SK-N-SH (cell line): ENCODE data around the gene CISTR. TPM values are rescaled to one million over a fixed set of nuclear protein-coding genes. Genes with fewer than 3 reads are reported as not detected.

Source experiments
- CTCF ChIA-PET: fragments of 300-600, 350-600 bp; formaldehyde crosslinking; extraction: SDS; loops from one replicate; lab custom pipeline; 2021; lab: Yijun Ruan, JAX
- POLR2A ChIA-PET: fragments of 350-600 bp; sonication (Branson Sonifier 250); formaldehyde crosslinking; extraction: SDS; loops from one replicate; lab custom pipeline; 2020; ENCODE audit warnings: antibody characterized with exemption, inconsistent platforms; lab: Yijun Ruan, JAX
- DNase-seq: peaks from one replicate; pipeline ENCODE4 v3.0.0; 2012
- H2AFZ ChIP-seq: fragments of 200-600 bp; sonication (generic); 2 replicates; pipeline ENCODE4 v1.8.1; 2016; ENCODE audit warnings: antibody characterized with exemption, mild to moderate bottlenecking, low read depth
- H3F3A ChIP-seq: fragments of 200-600 bp; sonication (generic); replicated peaks from 2 replicates; pipeline ENCODE3; 2016; ENCODE audit warnings: antibody characterized with exemption, mild to moderate bottlenecking; ENCODE audit not compliant: insufficient read depth
- H3K27ac ChIP-seq, 2 experiments: fragments of 200-500 bp in 1 of 2; fragments of 200-600 bp in 1 of 2; sonication (Bioruptor generic) in 1 of 2; sonication (generic), shearing (Covaris generic) in 1 of 2; 2 replicates each; pipeline versions ENCODE4 v1.5.1 to v1.6.1; 2014 to 2016; ENCODE audit warnings: low read depth in 2 of 2, inconsistent platforms in 1 of 2, low read length in 1 of 2, mild to moderate bottlenecking in 1 of 2, mixed read lengths in 1 of 2
- H3K27me3 ChIP-seq: fragments of 200-600 bp; sonication (generic), shearing (Covaris generic); 2 replicates; pipeline ENCODE4 v1.6.1; 2016; ENCODE audit warnings: mixed run types; ENCODE audit not compliant: insufficient read depth
- H3K36me3 ChIP-seq, 2 experiments: fragments of 200-500 bp in 1 of 2; fragments of 200-600 bp in 1 of 2; sonication (Bioruptor generic) in 1 of 2; sonication (generic) in 1 of 2; replicated peaks in 1 of 2; 2 replicates each; pipeline versions ENCODE3 to v1.5.1; 2014 to 2016; ENCODE audit warnings: low read length in 1 of 2, mild to moderate bottlenecking in 1 of 2; ENCODE audit not compliant: insufficient read depth in 2 of 2, control insufficient read depth in 1 of 2
- H3K4me1 ChIP-seq, 2 experiments: fragments of 200-500 bp in 1 of 2; fragments of 200-600 bp in 1 of 2; sonication (Bioruptor generic) in 1 of 2; sonication (generic), shearing (Covaris generic) in 1 of 2; 2 replicates each; pipeline versions ENCODE4 v1.5.1 to v1.6.1; 2014 to 2016; ENCODE audit warnings: low read depth in 1 of 2, low read length in 1 of 2, mixed run types in 1 of 2; ENCODE audit not compliant: insufficient read depth in 2 of 2, control insufficient read depth in 1 of 2
- H3K4me2 ChIP-seq: fragments of 200-600 bp; sonication (generic), shearing (Covaris generic); 2 replicates; pipeline ENCODE4 v1.6.1; 2017; ENCODE audit warnings: mixed run types
- H3K4me3 ChIP-seq, 2 experiments: fragments of 200-500 bp in 1 of 2; fragments of 200-600 bp in 1 of 2; sonication (Bioruptor generic) in 1 of 2; sonication (generic), shearing (Covaris generic) in 1 of 2; 2 replicates each; pipeline versions ENCODE4 v1.5.1 to v1.8.1; 2014 to 2016; ENCODE audit warnings: low read depth in 2 of 2, inconsistent platforms in 1 of 2, low read length in 1 of 2, mild to moderate bottlenecking in 1 of 2, mixed read lengths in 1 of 2, moderate library complexity in 1 of 2
- H3K79me2 ChIP-seq: fragments of 200-600 bp; sonication (generic); 2 replicates; pipeline ENCODE4 v1.8.1; 2017; ENCODE audit warnings: mild to moderate bottlenecking; ENCODE audit not compliant: insufficient read depth
- H3K9ac ChIP-seq: fragments of 200-600 bp; sonication (generic); 2 replicates; pipeline ENCODE4 v1.6.1; 2017; ENCODE audit warnings: mixed run types
- H3K9me2 ChIP-seq: fragments of 200-600 bp; sonication (generic); 2 replicates; pipeline ENCODE4 v1.6.1; 2017; ENCODE audit warnings: mixed run types
- H3K9me3 ChIP-seq: fragments of 200-600 bp; sonication (generic); 2 replicates; pipeline ENCODE4 v1.6.1; 2017; ENCODE audit warnings: mixed run types, mild to moderate bottlenecking, moderate library complexity
- H4K20me1 ChIP-seq: fragments of 200-600 bp; sonication (generic); 2 replicates; pipeline ENCODE4 v1.6.1; 2017; ENCODE audit warnings: mild to moderate bottlenecking, mixed run types; ENCODE audit not compliant: insufficient read depth
- EP300 ChIP-seq, 2 experiments: IDR thresholded peaks; 2 replicates each; pipeline versions ENCODE4 v1.4.0 to v1.6.1; 2012; ENCODE audit warnings: borderline replicate concordance in 1 of 2, low read depth in 1 of 2, low read length in 1 of 2
- EZH2phosphoT487 ChIP-seq: fragments of 200-600 bp; sonication (generic); IDR thresholded peaks from 2 replicates; pipeline ENCODE4 v1.6.1; 2017; ENCODE audit warnings: low read depth, mixed run types, mild to moderate bottlenecking, antibody characterized with exemption, moderate library complexity, borderline replicate concordance
- FOXM1 ChIP-seq: IDR thresholded peaks from 2 replicates; pipeline ENCODE4 v1.4.0; 2012; ENCODE audit warnings: low read depth, mild to moderate bottlenecking
- MXI1 ChIP-seq: IDR thresholded peaks from 2 replicates; pipeline ENCODE4 v1.6.1; 2012; ENCODE audit warnings: mild to moderate bottlenecking, low read depth, low read length, improper control_type of control experiment
- POLR2AphosphoS5 ChIP-seq: IDR thresholded peaks from 2 replicates; pipeline ENCODE4 v1.6.1; 2012; ENCODE audit warnings: low read depth, low read length
- RAD21 ChIP-seq: IDR thresholded peaks from 2 replicates; pipeline ENCODE4 v1.6.1; 2012; ENCODE audit warnings: mild to moderate bottlenecking, low read length
- RXRA ChIP-seq: IDR thresholded peaks from 2 replicates; pipeline ENCODE4 v1.4.0; 2012; ENCODE audit warnings: low read depth, mild to moderate bottlenecking, borderline replicate concordance
- SMC3 ChIP-seq: IDR thresholded peaks from 2 replicates; pipeline ENCODE4 v1.6.1; 2012; ENCODE audit warnings: low read depth, low read length, improper control_type of control experiment
- TAF1 ChIP-seq: IDR thresholded peaks from 2 replicates; pipeline ENCODE4 v1.6.1; 2012; ENCODE audit warnings: low read depth, mild to moderate bottlenecking, low read length, moderate library complexity, borderline replicate concordance
- YY1 ChIP-seq: IDR thresholded peaks from 2 replicates; pipeline ENCODE4 v1.4.0; 2012; ENCODE audit warnings: low read depth, mild to moderate bottlenecking
- WGBS: methylation state at CpG from one replicate; pipeline ENCODE4 v1.1.6; 2017; ENCODE audit warnings: low lambda C conversion rate; 5-methylcytosine and 5-hydroxymethylcytosine counted together
- polyA plus RNA-seq, 3 experiments: library from polyadenylated mRNA; depleted of rRNA; stranded (reverse); fragments of >200 nt; gene quantifications; 2 replicates each; pipeline ENCODE4 v1.2.3, GENCODE V29; 2012
- TF ChIP-seq, protein P1 (sequence below): IDR thresholded peaks from 2 replicates; pipeline ENCODE4 v1.4.0; 2012; ENCODE audit warnings: low read depth, borderline replicate concordance
- TF ChIP-seq, protein P2 (sequence below): IDR thresholded peaks from 2 replicates; pipeline ENCODE4; 2012

CISTR gene
- polyA plus RNA-seq, 1 of the 3 experiments (the other 2 are of a cell fraction), result not detected

DNA sequence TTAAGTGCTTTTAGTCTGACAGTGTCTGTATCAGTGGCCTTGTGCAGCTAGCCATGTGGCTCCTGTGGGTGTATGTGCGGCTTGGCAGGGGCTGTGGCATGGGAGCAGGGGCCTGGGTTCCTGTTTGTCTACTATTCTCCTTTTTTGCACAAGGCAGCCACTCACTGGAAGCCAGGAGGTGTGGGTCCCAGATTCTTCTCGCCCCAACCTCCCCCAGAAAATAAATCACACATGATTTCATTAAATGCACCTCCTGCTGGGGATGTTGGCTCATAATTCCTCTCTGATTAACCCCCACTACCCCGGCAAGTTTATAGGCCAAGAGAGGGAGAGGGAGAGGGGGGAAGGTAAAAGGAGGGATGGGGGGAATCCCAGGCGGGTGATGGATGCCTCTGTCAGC is 42.1 kb downstream of the CISTR start:
- POLR2A ChIA-PET, result interaction anchor here (0.9 kb wide), 1 partner anchor 34 kb away, joined by 3 read pairs; no protein-coding TSS in a partner anchor

DNA sequence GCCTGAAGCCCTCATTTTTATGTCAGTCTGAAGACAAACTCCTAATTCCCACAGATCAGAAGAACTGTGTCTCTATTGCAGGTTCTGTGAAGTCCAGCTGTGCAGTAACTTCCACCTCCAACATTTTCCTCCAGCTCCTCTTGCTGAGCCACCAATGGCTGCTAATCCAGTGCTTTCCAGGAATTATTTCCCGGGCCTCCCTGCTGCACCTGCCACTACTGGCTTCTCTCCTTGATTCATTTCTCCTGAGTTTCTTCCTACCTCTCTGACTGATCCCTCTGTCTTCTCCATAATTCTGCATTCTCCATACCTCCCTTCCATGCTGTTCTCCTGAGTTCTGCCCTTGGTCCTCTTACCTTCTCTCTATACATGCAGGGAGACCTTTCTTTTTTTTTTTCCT is 45.7 kb downstream of the CISTR start:
- no peak overlapping the region for H3K4me3 ChIP-seq
- ChIA-PET CTCF (interaction anchor here (1.0 to 28.9 kb wide), 2 partner anchors 30 to 37 kb away, joined by 3 to 760 read pairs; no protein-coding TSS in a partner anchor), POLR2A (no interaction called here)
- H3K9me3 ChIP-seq, result no peaks in the 10 kb centered on the region
- 8% methylated on average over 1 of the region's 1 CpG for WGBS
- no peak overlapping the region for H3K9ac ChIP-seq
- peaks cover 64% of the 10 kb centered on the region for H3K27me3 ChIP-seq
- no peaks in the 10 kb centered on the region for H3F3A ChIP-seq
- H3K4me1 ChIP-seq, result no peaks in the 10 kb centered on the region
- H3K27ac ChIP-seq, result no peak overlapping the region
- H3K9me2 ChIP-seq, result no peaks in the 10 kb centered on the region
- no peak for TF ChIP-seq MXI1
- TF ChIP-seq EZH2phosphoT487, result no peak
- TF ChIP-seq EP300 (IDR thresholded peaks at IDR 0.05; ENCODE audit: borderline replicate concordance in 1 of 2, low read depth in 1 of 2, low read length in 1 of 2), result no peak
- TF ChIP-seq SMC3, result no peak
- no peak for TF ChIP-seq FOXM1
- TF ChIP-seq POLR2AphosphoS5, result no peak
- TF ChIP-seq YY1, result no peak
- H3K36me3 ChIP-seq, result no peaks in the 10 kb centered on the region
- no peak overlapping the region for H2AFZ ChIP-seq
- H4K20me1 ChIP-seq, result no peaks in the 10 kb centered on the region
- H3K4me2 ChIP-seq, result no peak overlapping the region
- DNase-seq, result no peak
- H3K79me2 ChIP-seq, result no peaks in the 10 kb centered on the region

More for the DNA sequence above, 42.1 kb downstream of the CISTR start:
- no peak overlapping the region for H3K9ac ChIP-seq
- H4K20me1 ChIP-seq, result no peaks in the 10 kb centered on the region
- 64% methylated on average over 3 of the region's 4 CpGs for WGBS
- H3K79me2 ChIP-seq, result no peaks in the 10 kb centered on the region
- no peak overlapping the region for H3K27ac ChIP-seq
- no peak overlapping the region for H3K4me2 ChIP-seq
- TF ChIP-seq POLR2AphosphoS5, result no peak
- TF ChIP-seq RXRA, result no peak
- no peak for TF ChIP-seq TAF1
- TF ChIP-seq, protein P1, sequence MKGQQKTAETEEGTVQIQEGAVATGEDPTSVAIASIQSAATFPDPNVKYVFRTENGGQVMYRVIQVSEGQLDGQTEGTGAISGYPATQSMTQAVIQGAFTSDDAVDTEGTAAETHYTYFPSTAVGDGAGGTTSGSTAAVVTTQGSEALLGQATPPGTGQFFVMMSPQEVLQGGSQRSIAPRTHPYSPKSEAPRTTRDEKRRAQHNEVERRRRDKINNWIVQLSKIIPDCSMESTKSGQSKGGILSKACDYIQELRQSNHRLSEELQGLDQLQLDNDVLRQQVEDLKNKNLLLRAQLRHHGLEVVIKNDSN, result no peak
- TF ChIP-seq RAD21, result no peak
- TF ChIP-seq, protein P2, sequence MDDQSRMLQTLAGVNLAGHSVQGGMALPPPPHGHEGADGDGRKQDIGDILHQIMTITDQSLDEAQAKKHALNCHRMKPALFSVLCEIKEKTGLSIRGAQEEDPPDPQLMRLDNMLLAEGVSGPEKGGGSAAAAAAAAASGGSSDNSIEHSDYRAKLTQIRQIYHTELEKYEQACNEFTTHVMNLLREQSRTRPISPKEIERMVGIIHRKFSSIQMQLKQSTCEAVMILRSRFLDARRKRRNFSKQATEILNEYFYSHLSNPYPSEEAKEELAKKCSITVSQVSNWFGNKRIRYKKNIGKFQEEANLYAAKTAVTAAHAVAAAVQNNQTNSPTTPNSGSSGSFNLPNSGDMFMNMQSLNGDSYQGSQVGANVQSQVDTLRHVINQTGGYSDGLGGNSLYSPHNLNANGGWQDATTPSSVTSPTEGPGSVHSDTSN, result no peak
- no peak overlapping the region for H2AFZ ChIP-seq
- H3K4me1 ChIP-seq, result no peaks in the 10 kb centered on the region
- peaks cover 0 to 6% of the 10 kb centered on the region in 2 experiments for H3K36me3 ChIP-seq
- H3K9me3 ChIP-seq, result no peaks in the 10 kb centered on the region
- DNase-seq, result no peak
- no peaks in the 10 kb centered on the region for H3K9me2 ChIP-seq
- H3K4me3 ChIP-seq, result no peak overlapping the region
- peaks cover 40% of the 10 kb centered on the region for H3K27me3 ChIP-seq
- no peaks in the 10 kb centered on the region for H3F3A ChIP-seq
- CTCF ChIA-PET, result interaction anchor here (1.0 to 28.9 kb wide), 5 partner anchors 7 to 44 kb away, joined by 3 to 760 read pairs (median 5); partner anchors contain the start of gene ATP5MC2
